ENCODE data around the gene RPL15. TPM values are rescaled to one million over a fixed set of nuclear protein-coding genes. Genes with fewer than 3 reads are reported as not detected.

The RPL15 gene
- total RNA-seq, 3 donors from 2014 or later, result 2,279 to 2,502 (median 2,371) TPM

GRCh38 chr3:23950293-23950692, 33.4 kb downstream of the RPL15 start:
- H3K36me3 Mint-ChIP-seq (ENCODE audit: insufficient read depth), result peaks cover 14% of the 10 kb centered on the region
- DNase-seq (no peak), ATAC-seq (no peak)
- H3K4me3 Mint-ChIP-seq, result peak overlapping the region; percentile 66
- H3K9me3 Mint-ChIP-seq, result no peaks in the 10 kb centered on the region
- no peaks in the 10 kb centered on the region for H3K27me3 Mint-ChIP-seq (ENCODE audit: low read depth)
- peaks cover 68% of the 10 kb centered on the region for H3K4me1 Mint-ChIP-seq (ENCODE audit: low read depth)

DNA sequence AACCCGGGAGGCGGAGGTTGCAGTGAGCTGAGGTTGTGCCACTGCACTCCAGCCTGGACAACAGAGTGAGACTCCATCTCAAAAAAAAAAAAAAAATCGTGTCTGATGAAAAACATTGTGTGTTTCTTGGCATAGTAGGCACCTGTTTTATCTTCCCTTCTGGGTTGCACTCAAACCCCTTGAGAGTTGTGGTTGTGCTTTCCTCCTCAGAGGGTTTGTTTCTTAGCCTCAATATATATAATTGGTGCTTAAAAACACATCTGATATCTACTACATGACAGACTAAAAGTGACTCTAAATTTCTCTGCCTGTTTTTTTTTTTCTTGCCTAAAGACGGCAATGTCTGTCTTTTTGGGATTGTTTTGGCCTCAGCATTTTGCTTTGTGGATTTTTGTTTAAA, 35.7 kb downstream of the RPL15 start:
- no peak for ATAC-seq
- Mint-ChIP-seq H3K4me3 (no peak overlapping the region), H3K36me3 (ENCODE audit: insufficient read depth) (peaks cover 21% of the 10 kb centered on the region), H3K4me1 (ENCODE audit: low read depth) (peaks cover 65% of the 10 kb centered on the region), H3K9me3 (no peaks in the 10 kb centered on the region), H3K27me3 (ENCODE audit: low read depth) (no peaks in the 10 kb centered on the region)
- no peak for DNase-seq

GRCh38 chr3:23953523-23953922, 36.6 kb downstream of the RPL15 start:
- no peak overlapping the region for H3K4me3 Mint-ChIP-seq
- no peak for DNase-seq
- H3K4me1 Mint-ChIP-seq (ENCODE audit: low read depth), result peaks cover 60% of the 10 kb centered on the region
- no peak for ATAC-seq
- H3K27me3 Mint-ChIP-seq (ENCODE audit: low read depth), result no peaks in the 10 kb centered on the region
- H3K36me3 Mint-ChIP-seq (ENCODE audit: insufficient read depth), result peaks cover 19% of the 10 kb centered on the region
- no peaks in the 10 kb centered on the region for H3K9me3 Mint-ChIP-seq

DNA sequence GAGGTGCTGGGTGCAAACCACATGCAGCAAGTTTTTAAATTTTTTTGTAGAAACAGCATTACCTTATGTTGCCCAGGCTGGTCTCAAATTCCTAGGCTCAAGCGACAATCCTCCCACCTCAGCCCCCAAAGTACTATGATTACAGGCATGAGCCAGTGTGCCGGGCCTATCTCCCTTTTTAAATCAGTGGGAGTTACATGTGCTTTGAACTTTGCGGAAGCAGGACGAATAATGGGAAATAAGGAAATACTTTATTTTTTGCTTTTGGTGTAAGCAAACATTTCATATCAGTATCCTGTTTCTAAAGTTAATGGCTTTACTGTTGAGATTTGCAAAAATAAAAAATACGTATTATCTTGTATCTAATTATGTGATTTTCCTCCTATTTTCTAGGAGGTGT, 37.2 kb downstream of the RPL15 start:
- H3K4me3 Mint-ChIP-seq, result no peak overlapping the region
- ATAC-seq (no peak), DNase-seq (no peak)
- H3K27me3 Mint-ChIP-seq (ENCODE audit: low read depth), result no peaks in the 10 kb centered on the region
- no peaks in the 10 kb centered on the region for H3K9me3 Mint-ChIP-seq
- peaks cover 59% of the 10 kb centered on the region for H3K4me1 Mint-ChIP-seq (ENCODE audit: low read depth)
- peaks cover 19% of the 10 kb centered on the region for H3K36me3 Mint-ChIP-seq (ENCODE audit: insufficient read depth)

DNA sequence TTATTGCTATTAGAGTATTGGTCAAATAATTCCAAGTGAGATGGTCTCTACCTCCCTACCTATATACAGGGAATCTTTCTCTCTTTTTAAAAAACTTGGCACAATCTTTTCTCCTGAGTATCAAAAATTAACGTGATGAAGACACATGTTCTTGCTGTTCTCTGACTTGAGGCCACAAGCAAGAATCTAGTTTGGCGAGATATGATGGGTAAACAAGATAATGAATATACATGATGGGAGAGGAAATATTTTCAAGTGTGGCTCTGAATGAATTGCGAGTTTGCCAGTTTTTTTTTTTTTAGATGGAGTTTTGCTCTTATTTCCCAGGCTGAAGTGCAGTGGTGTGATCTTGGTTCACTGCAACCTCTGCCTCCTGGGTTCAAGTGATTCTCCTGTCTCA, 39.8 kb downstream of the RPL15 start:
- Mint-ChIP-seq H3K9me3 (no peaks in the 10 kb centered on the region), H3K36me3 (ENCODE audit: insufficient read depth) (peaks cover 31% of the 10 kb centered on the region), H3K4me3 (no peak overlapping the region), H3K27me3 (ENCODE audit: low read depth) (no peaks in the 10 kb centered on the region), H3K4me1 (ENCODE audit: low read depth) (peaks cover 41% of the 10 kb centered on the region)
- DNase-seq (no peak), ATAC-seq (no peak)

GRCh38 chr3:23959135-23959900, 42.4 kb downstream of the RPL15 start:
- no peak for DNase-seq
- peak; percentile 90 to 92 for ATAC-seq
- Mint-ChIP-seq H3K4me1 (ENCODE audit: low read depth) (peaks cover 28% of the 10 kb centered on the region), H3K4me3 (no peak overlapping the region), H3K9me3 (no peaks in the 10 kb centered on the region), H3K27me3 (ENCODE audit: low read depth) (no peaks in the 10 kb centered on the region), H3K36me3 (ENCODE audit: insufficient read depth) (peaks cover 42% of the 10 kb centered on the region)

DNA sequence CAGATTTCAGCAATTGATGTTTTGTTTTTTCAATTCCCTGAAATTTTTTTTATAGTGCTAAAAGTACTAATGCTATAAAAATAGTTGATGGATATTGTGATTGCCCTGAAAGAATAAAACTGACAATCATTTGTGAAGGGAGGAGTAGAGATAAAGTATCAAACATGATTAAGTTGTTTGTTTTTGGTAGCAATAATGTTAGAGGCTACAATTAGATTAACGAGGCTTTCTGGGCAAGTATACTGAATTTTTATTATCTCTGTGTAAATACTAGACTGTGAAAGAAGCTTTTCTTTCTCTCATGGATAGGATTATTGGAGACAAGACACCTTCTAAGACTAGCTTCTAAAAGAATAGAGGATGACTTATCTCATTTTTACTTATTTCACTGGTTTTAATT, 43.7 kb downstream of the RPL15 start:
- H3K9me3 Mint-ChIP-seq, result no peaks in the 10 kb centered on the region
- H3K36me3 Mint-ChIP-seq (ENCODE audit: insufficient read depth), result peaks cover 43% of the 10 kb centered on the region
- H3K4me1 Mint-ChIP-seq (ENCODE audit: low read depth), result peaks cover 20% of the 10 kb centered on the region
- DNase-seq (no peak), ATAC-seq (no peak)
- no peaks in the 10 kb centered on the region for H3K27me3 Mint-ChIP-seq (ENCODE audit: low read depth)
- H3K4me3 Mint-ChIP-seq, result no peak overlapping the region

- H3K4me3 Mint-ChIP-seq, result no peak overlapping the region
- H3K36me3 Mint-ChIP-seq (ENCODE audit: insufficient read depth), result peaks cover 43% of the 10 kb centered on the region
- no peaks in the 10 kb centered on the region for H3K9me3 Mint-ChIP-seq
- DNase-seq, result no peak
- H3K4me1 Mint-ChIP-seq (ENCODE audit: low read depth), result peaks cover 20% of the 10 kb centered on the region
- ATAC-seq, result no peak
- no peaks in the 10 kb centered on the region for H3K27me3 Mint-ChIP-seq (ENCODE audit: low read depth)
Observed at GRCh38 chr3:23961066-23961465, 44.1 kb downstream of the RPL15 start.

DNA sequence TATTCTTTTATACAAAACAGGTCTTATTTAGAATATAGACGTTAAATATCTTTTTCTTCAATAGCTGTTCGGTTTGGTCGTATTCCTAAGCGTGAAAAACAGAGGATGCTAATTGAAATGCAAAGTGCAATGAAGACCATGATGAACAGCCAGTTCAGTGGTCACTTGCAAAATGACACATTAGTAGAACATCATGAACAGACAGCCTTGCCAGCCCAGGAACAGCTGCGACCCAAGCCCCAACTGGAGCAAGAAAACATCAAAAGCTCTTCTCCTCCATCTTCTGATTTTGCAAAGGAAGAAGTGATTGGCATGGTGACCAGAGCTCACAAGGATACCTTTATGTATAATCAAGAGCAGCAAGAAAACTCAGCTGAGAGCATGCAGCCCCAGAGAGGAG, 45.0 kb downstream of the RPL15 start:
- DNase-seq (no peak), ATAC-seq (no peak)
- Mint-ChIP-seq H3K27me3 (ENCODE audit: low read depth) (no peaks in the 10 kb centered on the region), H3K9me3 (no peaks in the 10 kb centered on the region), H3K4me1 (ENCODE audit: low read depth) (peaks cover 18% of the 10 kb centered on the region), H3K4me3 (no peak overlapping the region), H3K36me3 (ENCODE audit: insufficient read depth) (peaks cover 39% of the 10 kb centered on the region)

DNA sequence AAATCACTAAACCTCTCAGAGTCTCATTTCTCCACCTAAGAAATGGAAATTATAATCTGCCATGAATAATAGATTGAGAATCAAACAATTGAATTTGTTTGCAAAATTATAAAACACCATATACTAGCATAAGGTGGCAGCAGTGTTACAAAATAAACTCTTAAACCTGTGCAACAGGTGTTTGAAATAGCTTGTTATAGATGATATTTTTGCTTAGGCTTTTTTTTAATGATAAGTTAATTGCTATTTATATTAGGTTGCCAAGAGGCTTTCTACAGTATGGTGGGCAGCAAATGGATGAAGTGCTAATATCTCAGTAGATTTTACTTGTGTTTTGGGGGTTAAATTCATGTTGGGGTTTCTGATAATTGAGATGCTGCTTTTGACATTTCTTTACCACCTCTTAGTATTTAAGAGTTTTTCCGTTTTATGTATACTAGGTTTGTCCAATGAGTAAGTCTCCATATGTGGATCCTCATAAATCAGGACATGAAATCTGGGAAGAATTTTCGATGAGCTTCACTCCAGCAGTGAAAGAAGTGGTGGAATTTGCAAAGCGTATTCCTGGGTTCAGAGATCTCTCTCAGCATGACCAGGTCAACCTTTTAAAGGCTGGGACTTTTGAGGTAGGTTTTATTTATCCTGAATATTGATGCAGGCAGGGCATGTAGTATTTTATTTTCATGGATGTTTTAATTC, 47.8 kb downstream of the RPL15 start:
- Mint-ChIP-seq H3K4me3 (no peak overlapping the region), H3K4me1 (ENCODE audit: low read depth) (peaks cover 11% of the 10 kb centered on the region), H3K27me3 (ENCODE audit: low read depth) (no peaks in the 10 kb centered on the region), H3K9me3 (no peaks in the 10 kb centered on the region), H3K36me3 (ENCODE audit: insufficient read depth) (peaks cover 49% of the 10 kb centered on the region)
- ATAC-seq, result no peak
- DNase-seq, result no peak

DNA sequence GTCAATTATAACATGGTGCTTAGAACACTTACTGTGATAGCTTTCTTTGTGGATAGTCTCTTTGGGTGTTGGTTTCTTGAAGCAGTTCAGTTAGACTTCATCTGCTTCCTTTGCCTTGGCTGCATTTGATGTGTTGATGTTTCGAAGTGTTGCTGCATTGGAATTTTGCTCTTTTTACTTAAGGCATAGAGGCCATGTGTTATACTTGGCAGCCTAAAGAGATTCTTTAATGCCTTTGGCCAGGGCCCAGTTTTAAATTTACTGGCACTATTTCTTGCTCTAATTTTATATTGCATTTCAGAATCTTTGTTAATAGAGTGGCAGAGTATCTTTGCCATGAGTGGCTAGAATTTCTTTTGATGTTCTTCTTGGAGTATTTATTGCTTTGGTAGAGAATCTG, 49.4 kb downstream of the RPL15 start:
- DNase-seq (no peak), ATAC-seq (no peak)
- H3K9me3 Mint-ChIP-seq, result no peaks in the 10 kb centered on the region
- peaks cover 11% of the 10 kb centered on the region for H3K4me1 Mint-ChIP-seq (ENCODE audit: low read depth)
- peaks cover 44% of the 10 kb centered on the region for H3K36me3 Mint-ChIP-seq (ENCODE audit: insufficient read depth)
- H3K27me3 Mint-ChIP-seq (ENCODE audit: low read depth), result no peaks in the 10 kb centered on the region
- H3K4me3 Mint-ChIP-seq, result no peak overlapping the region

DNA sequence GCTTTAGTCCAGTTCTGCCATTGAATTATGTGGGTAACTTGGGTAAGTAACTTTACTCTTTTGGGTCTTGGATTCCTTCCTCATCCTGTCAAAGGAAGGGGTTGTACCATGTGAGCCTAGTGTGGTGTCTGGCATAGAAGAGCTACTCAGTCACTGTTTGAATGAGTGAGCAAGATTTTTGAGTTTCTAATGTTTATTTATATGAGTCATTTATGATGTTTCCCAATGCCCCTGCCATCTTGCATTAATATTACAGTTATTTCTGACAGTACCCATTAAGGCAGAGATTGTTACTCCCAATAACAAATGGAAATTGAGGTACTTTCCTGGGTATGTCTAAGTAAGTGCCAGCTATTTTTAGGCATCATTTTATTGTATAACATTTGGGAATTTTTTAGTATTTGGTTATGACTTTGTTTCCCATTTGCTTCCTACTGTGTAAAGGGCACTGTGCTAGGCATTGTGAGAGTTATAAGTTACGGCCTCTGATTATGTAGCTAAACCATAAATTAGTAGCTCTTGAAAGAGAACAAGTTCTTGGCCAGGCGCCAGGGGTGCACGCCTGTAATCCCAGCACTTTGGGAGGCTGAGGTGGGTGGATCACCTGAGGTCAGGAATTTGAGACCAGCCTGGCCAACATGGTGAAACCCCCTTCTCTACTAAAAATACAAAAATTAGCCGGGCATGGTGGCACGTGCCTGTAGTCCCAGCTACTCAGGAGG, 51.7 kb downstream of the RPL15 start:
- Mint-ChIP-seq H3K36me3 (ENCODE audit: insufficient read depth) (peaks cover 43% of the 10 kb centered on the region), H3K9me3 (no peaks in the 10 kb centered on the region), H3K27me3 (ENCODE audit: low read depth) (no peaks in the 10 kb centered on the region), H3K4me1 (ENCODE audit: low read depth) (peaks cover 9% of the 10 kb centered on the region), H3K4me3 (no peak overlapping the region)
- ATAC-seq, result no peak
- no peak for DNase-seq

GRCh38 chr3:23969393-23969792, 52.5 kb downstream of the RPL15 start:
- no peak overlapping the region for H3K4me3 Mint-ChIP-seq
- no peaks in the 10 kb centered on the region for H3K9me3 Mint-ChIP-seq
- H3K27me3 Mint-ChIP-seq (ENCODE audit: low read depth), result no peaks in the 10 kb centered on the region
- H3K4me1 Mint-ChIP-seq (ENCODE audit: low read depth), result peaks cover 7% of the 10 kb centered on the region
- no peak for DNase-seq
- ATAC-seq, result no peak
- H3K36me3 Mint-ChIP-seq (ENCODE audit: insufficient read depth), result peaks cover 41% of the 10 kb centered on the region
